ENCODE results near the gene PRKAR1B. TPM values are rescaled to one million over a fixed set of nuclear protein-coding genes. Genes with fewer than 3 reads are reported as not detected.
"Not testable (repeated sequence)": the region's sequence is repeated elsewhere in the genome, so short reads cannot be mapped to it uniquely, and the experiment has no call there.

Gene PRKAR1B
- total RNA-seq, 1 donor from 2014 or later: 16.5 TPM

- ATAC-seq (ENCODE audit: poor library complexity): no peak
- DNase-seq: no peak
- intact Hi-C loops (cut with DNase I): no loop called here
Observed at GRCh38 chr7:567305-567883, 159.7 kb downstream of the PRKAR1B start.

- DNase-seq: no peak
- intact Hi-C loops (cut with DNase I): no loop called here
- ATAC-seq (ENCODE audit: poor library complexity): no peak
Observed at GRCh38 chr7:566100-566499, 161.0 kb downstream of the PRKAR1B start.

- ATAC-seq (ENCODE audit: poor library complexity) (no peak), DNase-seq (no peak)
- intact Hi-C loops (cut with DNase I): no loop called here
Observed at GRCh38 chr7:564176-564865, 162.8 kb downstream of the PRKAR1B start.

- ATAC-seq (ENCODE audit: poor library complexity) (no peak), DNase-seq (no peak)
- intact Hi-C loops (cut with DNase I): no loop called here
Observed at GRCh38 chr7:563629-564170, 163.4 kb downstream of the PRKAR1B start.

- DNase-seq (no peak), ATAC-seq (ENCODE audit: poor library complexity) (no peak)
- intact Hi-C loops (cut with DNase I): no loop called here
Observed at GRCh38 chr7:562789-563628, 164.1 kb downstream of the PRKAR1B start.

- ATAC-seq (ENCODE audit: poor library complexity) (no peak), DNase-seq (no peak)
- intact Hi-C loops (cut with DNase I): no loop called here
Observed at GRCh38 chr7:562374-562675, 164.8 kb downstream of the PRKAR1B start.

GRCh38 chr7:561631-562373 is 165.3 kb downstream of the PRKAR1B start:
- ATAC-seq (ENCODE audit: poor library complexity): peak; percentile 69
- no peak for DNase-seq
- intact Hi-C loops (cut with DNase I): no loop called here

- DNase-seq: no peak
- ATAC-seq (ENCODE audit: poor library complexity): no peak
- intact Hi-C loops (cut with DNase I): no loop called here
Observed at GRCh38 chr7:560966-561630, 166.0 kb downstream of the PRKAR1B start.

- DNase-seq (no peak), ATAC-seq (ENCODE audit: poor library complexity) (no peak)
- intact Hi-C loops (cut with DNase I): no loop called here
Observed at GRCh38 chr7:559396-559705, 167.7 kb downstream of the PRKAR1B start.

GRCh38 chr7:557558-557881 is 169.6 kb downstream of the PRKAR1B start:
- intact Hi-C loops (cut with DNase I): no loop called here
- DNase-seq: no peak
- no peak for ATAC-seq (ENCODE audit: poor library complexity)

GRCh38 chr7:556837-557557 is 170.1 kb downstream of the PRKAR1B start:
- intact Hi-C loops (cut with DNase I): no loop called here
- ATAC-seq (ENCODE audit: poor library complexity): no peak
- DNase-seq: no peak

GRCh38 chr7:556291-556826 is 170.7 kb downstream of the PRKAR1B start:
- ATAC-seq (ENCODE audit: poor library complexity): no peak
- intact Hi-C loops (cut with DNase I): no loop called here
- DNase-seq: no peak

- intact Hi-C loops (cut with DNase I): no loop called here
- no peak for DNase-seq
Observed at GRCh38 chr7:555551-556160, 171.4 kb downstream of the PRKAR1B start.

GRCh38 chr7:553636-554111 is 173.4 kb downstream of the PRKAR1B start:
- DNase-seq: no peak
- intact Hi-C loops (cut with DNase I): no loop called here

More at GRCh38 chr7:555551-556160, 171.4 kb downstream of the PRKAR1B start:
- no peak for ATAC-seq (ENCODE audit: poor library complexity)

GRCh38 chr7:552868-553635 is 174.0 kb downstream of the PRKAR1B start:
- no peak for ATAC-seq (ENCODE audit: poor library complexity)
- no peak for DNase-seq
- intact Hi-C loops (cut with DNase I): no loop called here

More at GRCh38 chr7:553636-554111, 173.4 kb downstream of the PRKAR1B start:
- no peak for ATAC-seq (ENCODE audit: poor library complexity)

- DNase-seq; ATAC-seq (ENCODE audit: poor library complexity); intact Hi-C loops (cut with DNase I): not testable (repeated sequence)
Observed at GRCh38 chr7:552151-552867, 174.8 kb downstream of the PRKAR1B start.
